ENCODE measurements around the gene TMCO4.

The TMCO4 gene

GRCh38 chr1:19775831-19776230 lies 23.9 kb downstream of the TMCO4 start:
- DNase-seq (ENCODE audit: low spot score), result no peak

- DNase-seq (ENCODE audit: low spot score), result no peak
Observed at GRCh38 chr1:19775317-19775716, 24.4 kb downstream of the TMCO4 start.

- no peak for DNase-seq (ENCODE audit: low spot score)
Observed at GRCh38 chr1:19774180-19774785, 25.4 kb downstream of the TMCO4 start.

- no peak for DNase-seq (ENCODE audit: low spot score)
Observed at GRCh38 chr1:19773485-19773884, 26.2 kb downstream of the TMCO4 start.

GRCh38 chr1:19772053-19772452 lies 27.7 kb downstream of the TMCO4 start:
- no peak for DNase-seq (ENCODE audit: low spot score)

GRCh38 chr1:19771350-19771749 lies 28.4 kb downstream of the TMCO4 start:
- DNase-seq (ENCODE audit: low spot score), result no peak

GRCh38 chr1:19770436-19771190 lies 29.1 kb downstream of the TMCO4 start:
- no peak for DNase-seq (ENCODE audit: low spot score)

GRCh38 chr1:19769211-19769932 lies 30.3 kb downstream of the TMCO4 start:
- no peak for DNase-seq (ENCODE audit: low spot score)

- DNase-seq (ENCODE audit: low spot score), result no peak
Observed at GRCh38 chr1:19768353-19769210, 31.1 kb downstream of the TMCO4 start.

GRCh38 chr1:19765623-19766022 lies 34.1 kb downstream of the TMCO4 start:
- peak; percentile 90 for DNase-seq (ENCODE audit: low spot score)

- DNase-seq (ENCODE audit: low spot score), result no peak
Observed at GRCh38 chr1:19764848-19765247, 34.9 kb downstream of the TMCO4 start.

GRCh38 chr1:19762175-19762779 lies 37.4 kb downstream of the TMCO4 start:
- peak; percentile 56 for DNase-seq (ENCODE audit: low spot score)

- no peak for DNase-seq (ENCODE audit: low spot score)
Observed at GRCh38 chr1:19759740-19760089, 40.0 kb downstream of the TMCO4 start.

- peak; percentile 84 for DNase-seq (ENCODE audit: low spot score)
Observed at GRCh38 chr1:19758227-19758830, 41.4 kb downstream of the TMCO4 start.

- no peak for DNase-seq (ENCODE audit: low spot score)
Observed at GRCh38 chr1:19757641-19758040, 42.1 kb downstream of the TMCO4 start.

GRCh38 chr1:19756480-19756879 lies 43.2 kb downstream of the TMCO4 start:
- DNase-seq (ENCODE audit: low spot score), result no peak

- no peak for DNase-seq (ENCODE audit: low spot score)
Observed at GRCh38 chr1:19754482-19754881, 45.2 kb downstream of the TMCO4 start.

GRCh38 chr1:19752083-19752696 lies 47.5 kb downstream of the TMCO4 start:
- no peak for DNase-seq (ENCODE audit: low spot score)

GRCh38 chr1:19750882-19751276 lies 48.8 kb downstream of the TMCO4 start:
- no peak for DNase-seq (ENCODE audit: low spot score)

- no peak for DNase-seq (ENCODE audit: low spot score)
Observed at GRCh38 chr1:19750101-19750881, 49.4 kb downstream of the TMCO4 start.
